ENCODE data around the gene MCC.

Gene MCC

DNA sequence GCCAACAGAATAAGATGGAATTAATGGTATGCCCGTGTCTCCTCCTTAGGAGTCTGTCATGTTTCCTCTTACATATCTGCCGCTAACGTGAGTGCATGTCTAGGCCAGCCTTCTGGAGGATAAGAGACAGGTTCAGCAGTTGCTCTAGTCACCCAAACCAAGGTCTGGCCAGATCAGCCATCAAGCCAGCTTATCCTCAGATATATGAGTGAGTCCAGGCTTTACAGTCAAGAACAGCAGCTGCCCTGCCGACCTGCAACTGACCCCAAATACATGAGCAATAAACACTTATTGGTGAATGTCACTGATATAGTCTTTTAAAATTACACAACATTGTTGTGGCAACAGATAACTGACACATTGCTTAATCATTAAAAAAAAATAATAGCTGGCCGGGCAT lies 177.0 kb downstream of the MCC start:
- no peak overlapping the region for H3K4me3 ChIP-seq (ENCODE audit: low read depth in 1 of 2, low read length in 2 of 2)
- no peak overlapping the region for H3K27ac ChIP-seq (ENCODE audit: low read depth, low read length)
- H3K36me3 ChIP-seq (ENCODE audit: insufficient read depth, low read length): no peaks in the 10 kb centered on the region
- H3K9me3 ChIP-seq (ENCODE audit: low read length): no peaks in the 10 kb centered on the region
- H3K9ac ChIP-seq (ENCODE audit: low read length): no peak overlapping the region
- no peaks in the 10 kb centered on the region for H3K27me3 ChIP-seq (ENCODE audit: control insufficient read depth in 1 of 2, insufficient read depth in 2 of 2, low read length in 2 of 2)
- no peaks in the 10 kb centered on the region for H3K4me1 ChIP-seq (ENCODE audit: insufficient read depth, low read length)

DNA sequence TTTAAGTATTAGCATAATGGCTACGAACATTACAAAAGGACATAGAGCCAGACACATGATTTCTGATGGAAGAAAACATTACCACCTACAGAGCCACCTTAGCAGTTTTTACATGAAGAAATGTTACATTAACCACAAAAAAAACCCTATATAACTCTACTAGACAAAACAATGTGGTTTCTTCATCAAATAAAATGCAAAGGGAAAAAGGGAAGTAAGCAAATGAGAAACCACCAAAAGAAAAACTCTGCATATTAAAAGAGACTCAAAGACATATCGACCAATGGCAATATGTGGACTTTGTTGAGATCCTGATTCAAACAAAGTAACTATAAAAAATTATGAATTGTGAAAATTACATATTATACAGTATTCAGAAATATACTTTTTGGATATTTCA lies 186.1 kb downstream of the MCC start:
- no peaks in the 10 kb centered on the region for H3K36me3 ChIP-seq (ENCODE audit: insufficient read depth, low read length)
- H3K4me3 ChIP-seq (ENCODE audit: low read depth in 1 of 2, low read length in 2 of 2): no peak overlapping the region
- no peaks in the 10 kb centered on the region for H3K4me1 ChIP-seq (ENCODE audit: insufficient read depth, low read length)
- H3K9me3 ChIP-seq (ENCODE audit: low read length): no peaks in the 10 kb centered on the region
- H3K9ac ChIP-seq (ENCODE audit: low read length): no peak overlapping the region
- no peaks in the 10 kb centered on the region for H3K27me3 ChIP-seq (ENCODE audit: control insufficient read depth in 1 of 2, insufficient read depth in 2 of 2, low read length in 2 of 2)
- no peak overlapping the region for H3K27ac ChIP-seq (ENCODE audit: low read depth, low read length)

DNA sequence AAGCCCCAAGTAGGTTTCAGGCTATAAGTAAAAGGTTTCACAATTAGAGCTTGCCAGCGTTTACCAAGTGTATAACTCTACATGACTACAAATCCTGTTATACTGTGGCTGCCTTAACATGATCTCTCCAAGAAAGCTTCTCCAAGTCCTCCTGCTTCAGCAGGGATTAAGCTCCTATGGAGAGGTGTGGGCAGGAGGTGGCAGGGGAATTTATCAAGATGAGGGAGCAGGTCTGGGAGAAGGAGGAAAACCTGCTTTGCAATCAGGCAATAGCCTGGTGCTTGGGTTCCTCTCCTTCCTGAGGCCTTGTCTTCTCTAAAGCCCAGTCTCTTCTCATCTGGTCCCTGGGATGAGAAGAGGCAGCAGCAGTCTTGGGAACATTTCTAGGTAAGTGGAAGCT lies 188.7 kb downstream of the MCC start:
- no peak overlapping the region for H3K9ac ChIP-seq (ENCODE audit: low read length)
- no peaks in the 10 kb centered on the region for H3K9me3 ChIP-seq (ENCODE audit: low read length)
- no peaks in the 10 kb centered on the region for H3K36me3 ChIP-seq (ENCODE audit: insufficient read depth, low read length)
- H3K27ac ChIP-seq (ENCODE audit: low read depth, low read length): no peak overlapping the region
- peaks cover 8% of the 10 kb centered on the region for H3K4me1 ChIP-seq (ENCODE audit: insufficient read depth, low read length)
- no peaks in the 10 kb centered on the region for H3K27me3 ChIP-seq (ENCODE audit: control insufficient read depth in 1 of 2, insufficient read depth in 2 of 2, low read length in 2 of 2)
- no peak overlapping the region for H3K4me3 ChIP-seq (ENCODE audit: low read depth in 1 of 2, low read length in 2 of 2)

DNA sequence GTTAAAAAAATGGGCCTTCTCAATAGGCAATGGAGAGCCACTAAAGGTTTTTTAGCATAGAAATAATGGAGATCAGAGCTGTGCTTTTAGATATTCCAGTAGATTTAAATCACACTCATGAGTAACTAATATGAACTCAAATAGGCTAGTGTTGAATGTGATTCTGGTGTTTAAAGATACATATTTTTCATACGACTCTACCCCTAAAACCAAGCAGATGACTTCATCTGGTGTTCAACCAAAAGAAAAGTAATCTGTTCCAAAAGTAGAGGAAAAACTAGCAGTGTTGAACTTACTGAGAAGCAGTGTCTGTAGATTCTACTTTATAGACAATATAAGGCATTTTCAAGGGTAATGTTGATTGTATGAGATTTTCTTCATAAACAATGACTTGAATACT lies 191.6 kb downstream of the MCC start:
- no peaks in the 10 kb centered on the region for H3K36me3 ChIP-seq (ENCODE audit: insufficient read depth, low read length)
- no peak overlapping the region for H3K27ac ChIP-seq (ENCODE audit: low read depth, low read length)
- H3K9me3 ChIP-seq (ENCODE audit: low read length): no peaks in the 10 kb centered on the region
- no peaks in the 10 kb centered on the region for H3K27me3 ChIP-seq (ENCODE audit: control insufficient read depth in 1 of 2, insufficient read depth in 2 of 2, low read length in 2 of 2)
- no peak overlapping the region for H3K4me3 ChIP-seq (ENCODE audit: low read depth in 1 of 2, low read length in 2 of 2)
- H3K4me1 ChIP-seq (ENCODE audit: insufficient read depth, low read length): peaks cover 8% of the 10 kb centered on the region
- no peak overlapping the region for H3K9ac ChIP-seq (ENCODE audit: low read length)

DNA sequence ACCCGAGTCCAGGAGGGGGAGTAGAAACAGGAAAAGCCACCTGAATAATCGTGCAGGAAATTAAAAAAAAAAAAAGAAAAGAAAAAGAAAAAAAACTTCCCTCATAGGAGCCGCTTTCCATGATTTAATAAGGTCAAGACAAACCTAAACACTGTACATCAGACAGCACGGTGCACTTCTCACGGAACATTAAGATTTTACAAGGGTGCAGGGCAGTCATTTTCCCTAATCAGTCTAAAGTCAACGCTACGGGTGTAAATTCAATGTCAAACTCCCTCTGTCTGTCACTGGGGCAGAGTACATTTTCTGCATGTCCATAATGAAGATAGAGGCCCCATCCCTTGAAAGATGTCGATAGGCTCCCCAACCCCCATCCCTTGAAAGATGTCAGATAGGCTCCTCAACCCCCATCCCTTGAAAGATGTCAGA lies 193.1 kb downstream of the MCC start:
- H3K36me3 ChIP-seq (ENCODE audit: insufficient read depth, low read length): no peaks in the 10 kb centered on the region
- H3K9ac ChIP-seq (ENCODE audit: low read length): peak overlapping the region; percentile 25
- H3K27me3 ChIP-seq (ENCODE audit: control insufficient read depth in 1 of 2, insufficient read depth in 2 of 2, low read length in 2 of 2): no peaks in the 10 kb centered on the region
- H3K4me3 ChIP-seq (ENCODE audit: low read depth in 1 of 2, low read length in 2 of 2): peak overlapping the region; percentile 64 to 82
- H3K4me1 ChIP-seq (ENCODE audit: insufficient read depth, low read length): peaks cover 8% of the 10 kb centered on the region
- H3K9me3 ChIP-seq (ENCODE audit: low read length): no peaks in the 10 kb centered on the region
- no peak overlapping the region for H3K27ac ChIP-seq (ENCODE audit: low read depth, low read length)

DNA sequence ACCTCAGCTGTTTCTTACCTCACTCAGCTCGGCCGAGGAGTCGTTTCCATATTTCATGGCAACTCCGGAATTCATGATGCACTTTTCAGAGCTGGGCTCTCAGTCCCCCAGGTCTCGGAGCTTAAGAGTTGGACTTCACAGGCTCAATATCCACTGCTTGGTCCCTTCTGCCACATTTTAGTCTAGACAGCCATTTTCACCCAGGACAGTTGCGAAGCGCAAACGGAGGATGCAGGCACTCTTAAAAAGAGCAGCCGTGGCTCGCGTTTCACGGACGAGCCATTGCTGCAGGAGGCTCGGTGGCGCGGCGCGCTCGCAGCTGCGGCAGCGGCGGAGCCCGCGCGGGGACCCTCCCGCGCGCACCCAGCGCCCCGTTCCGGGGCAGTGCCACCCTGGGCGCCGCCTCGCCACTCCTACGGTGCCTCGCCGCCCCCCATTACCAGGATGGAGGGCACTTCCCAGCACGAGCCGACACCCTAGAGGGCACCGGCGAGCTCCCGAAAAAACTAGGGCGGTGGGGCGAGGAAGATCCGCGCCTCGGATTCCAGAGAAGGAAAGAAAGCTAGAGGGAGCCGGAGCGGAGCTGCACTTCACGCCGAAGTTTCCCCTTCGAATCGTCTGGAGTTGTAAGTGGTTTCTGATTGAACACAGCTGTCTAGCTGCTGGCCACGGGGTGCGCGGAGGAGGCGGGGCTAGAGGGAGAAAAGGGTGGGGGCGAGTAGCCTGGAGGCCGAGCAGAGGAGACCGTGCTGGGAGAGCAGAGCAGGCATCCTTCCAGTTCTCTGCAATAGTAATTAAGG lies 193.7 kb downstream of the MCC start:
- Histone ChIP-seq H3K4me3 (ENCODE audit: low read depth in 1 of 2, low read length in 2 of 2) (peak overlapping the region; percentile 64 to 82), H3K27ac (ENCODE audit: low read depth, low read length) (peak overlapping the region; percentile 67), H3K9ac (ENCODE audit: low read length) (peak overlapping the region; percentile 75), H3K4me1 (ENCODE audit: insufficient read depth, low read length) (peaks cover 8% of the 10 kb centered on the region), H3K27me3 (ENCODE audit: control insufficient read depth in 1 of 2, insufficient read depth in 2 of 2, low read length in 2 of 2) (no peaks in the 10 kb centered on the region), H3K9me3 (ENCODE audit: low read length) (no peaks in the 10 kb centered on the region), H3K36me3 (ENCODE audit: insufficient read depth, low read length) (no peaks in the 10 kb centered on the region)

DNA sequence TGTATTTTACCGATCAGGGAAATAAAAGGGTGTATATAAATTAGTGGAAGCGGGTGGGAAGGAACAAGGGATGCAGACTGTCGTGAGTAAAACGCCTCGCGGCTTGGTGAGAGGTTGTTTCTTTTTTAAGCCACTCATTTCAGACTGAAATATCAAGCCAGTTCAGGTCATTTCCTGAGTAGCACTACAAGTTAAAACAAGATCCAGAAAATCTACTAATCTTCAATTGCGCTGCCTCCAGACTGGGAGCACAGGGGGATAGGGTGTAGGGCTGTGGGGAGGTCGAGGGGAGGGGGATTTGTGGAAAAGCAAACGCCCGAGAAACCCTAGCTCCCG lies 194.3 kb downstream of the MCC start:
- Histone ChIP-seq H3K9me3 (ENCODE audit: low read length) (no peaks in the 10 kb centered on the region), H3K27ac (ENCODE audit: low read depth, low read length) (peak overlapping the region; percentile 67), H3K27me3 (ENCODE audit: control insufficient read depth in 1 of 2, insufficient read depth in 2 of 2, low read length in 2 of 2) (no peaks in the 10 kb centered on the region)

DNA sequence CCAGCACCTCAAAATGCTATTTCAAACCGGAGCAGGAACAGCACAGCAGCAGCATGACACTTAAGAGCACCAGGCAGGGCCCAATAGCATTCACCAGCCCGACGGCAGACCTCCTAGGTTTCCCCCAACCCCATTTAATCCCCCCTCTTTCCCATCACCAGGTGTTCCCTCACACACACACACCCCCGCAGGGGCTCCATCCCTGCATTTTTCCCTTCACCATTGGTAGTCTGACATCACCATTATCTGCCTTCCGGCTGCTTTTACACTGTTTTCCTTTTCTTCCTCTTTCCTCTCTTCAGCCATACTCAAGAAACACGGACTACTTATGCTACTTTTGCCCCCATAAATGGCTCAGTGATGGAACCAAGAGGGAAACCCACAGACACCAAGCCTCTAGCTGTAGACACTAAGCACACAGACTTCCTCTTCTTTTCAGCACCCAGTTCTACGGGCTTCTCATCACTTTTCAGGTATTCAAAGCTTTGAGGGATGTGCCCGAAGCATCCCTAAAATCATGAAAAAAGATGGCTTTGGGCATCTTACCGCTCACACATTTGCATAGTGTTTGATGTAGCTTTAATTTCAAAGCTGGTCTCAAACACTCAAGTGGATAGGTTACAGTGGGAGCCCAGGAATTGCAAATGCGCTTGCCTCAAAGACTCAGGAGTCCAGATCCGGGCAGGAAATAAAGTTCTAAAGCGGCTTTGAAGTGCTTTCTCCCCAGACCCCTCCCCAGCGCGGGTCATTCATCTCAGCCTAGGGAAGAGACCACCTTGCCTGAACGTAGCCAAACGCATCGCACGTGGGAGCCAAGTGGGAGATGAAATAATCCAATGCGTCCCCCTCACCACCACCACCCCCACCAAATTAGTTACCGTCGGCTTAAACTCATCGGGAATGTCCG lies 194.9 kb downstream of the MCC start:
- H3K36me3 ChIP-seq (ENCODE audit: insufficient read depth, low read length): no peaks in the 10 kb centered on the region
- peak overlapping the region; percentile 75 for H3K9ac ChIP-seq (ENCODE audit: low read length)
- H3K9me3 ChIP-seq (ENCODE audit: low read length): no peaks in the 10 kb centered on the region
- peak overlapping the region; percentile 64 to 82 for H3K4me3 ChIP-seq (ENCODE audit: low read depth in 1 of 2, low read length in 2 of 2)
- peaks cover 8% of the 10 kb centered on the region for H3K4me1 ChIP-seq (ENCODE audit: insufficient read depth, low read length)
- H3K27ac ChIP-seq (ENCODE audit: low read depth, low read length): no peak overlapping the region
- no peaks in the 10 kb centered on the region for H3K27me3 ChIP-seq (ENCODE audit: control insufficient read depth in 1 of 2, insufficient read depth in 2 of 2, low read length in 2 of 2)

More for the DNA sequence above, 194.3 kb downstream of the MCC start:
- peak overlapping the region; percentile 64 to 82 for H3K4me3 ChIP-seq (ENCODE audit: low read depth in 1 of 2, low read length in 2 of 2)
- H3K36me3 ChIP-seq (ENCODE audit: insufficient read depth, low read length): no peaks in the 10 kb centered on the region
- H3K9ac ChIP-seq (ENCODE audit: low read length): peak overlapping the region; percentile 75
- H3K4me1 ChIP-seq (ENCODE audit: insufficient read depth, low read length): peaks cover 8% of the 10 kb centered on the region

DNA sequence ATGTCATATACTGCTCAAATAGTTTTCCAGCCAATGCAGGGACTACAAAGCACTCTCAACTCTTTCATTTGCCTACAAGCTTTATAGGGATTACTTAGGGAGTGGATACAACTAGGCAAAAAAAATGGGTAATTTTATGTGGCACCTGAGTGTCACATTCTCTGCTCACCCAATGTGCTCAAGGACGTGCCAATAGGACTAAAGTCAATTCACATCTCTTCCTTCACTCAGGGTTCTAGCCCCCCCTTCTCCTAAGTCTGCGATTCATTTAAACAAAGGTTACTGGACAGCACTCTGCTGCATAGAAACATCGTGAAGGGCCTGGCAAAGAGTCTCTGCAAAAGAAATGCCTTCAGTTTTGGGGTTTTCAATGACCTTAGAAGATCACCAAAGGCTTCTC lies 195.8 kb downstream of the MCC start:
- Histone ChIP-seq H3K9me3 (ENCODE audit: low read length) (no peaks in the 10 kb centered on the region), H3K27ac (ENCODE audit: low read depth, low read length) (no peak overlapping the region), H3K4me3 (ENCODE audit: low read depth in 1 of 2, low read length in 2 of 2) (peak overlapping the region in 1 of 2 donors; percentile 82), H3K4me1 (ENCODE audit: insufficient read depth, low read length) (peaks cover 8% of the 10 kb centered on the region), H3K27me3 (ENCODE audit: control insufficient read depth in 1 of 2, insufficient read depth in 2 of 2, low read length in 2 of 2) (no peaks in the 10 kb centered on the region), H3K36me3 (ENCODE audit: insufficient read depth, low read length) (no peaks in the 10 kb centered on the region), H3K9ac (ENCODE audit: low read length) (no peak overlapping the region)

DNA sequence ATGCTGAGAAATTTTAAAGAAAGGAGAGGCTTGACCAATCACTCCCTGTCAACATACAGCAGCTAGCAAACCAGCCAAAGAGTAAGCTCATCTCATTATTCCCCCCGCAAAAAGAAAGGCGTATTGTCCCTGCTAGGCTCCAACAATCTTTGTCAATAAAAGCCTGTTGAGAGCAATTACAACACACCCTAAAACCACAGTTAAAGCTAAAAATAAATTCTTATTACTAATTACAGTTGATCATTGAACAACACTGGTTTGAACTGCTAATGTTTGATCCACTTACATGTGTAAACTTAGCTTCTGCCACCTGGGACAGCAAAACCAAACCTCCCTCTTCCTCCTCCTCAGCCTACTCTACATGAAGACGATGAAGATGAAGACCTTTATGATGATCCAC lies 204.7 kb downstream of the MCC start:
- H3K27me3 ChIP-seq (ENCODE audit: control insufficient read depth in 1 of 2, insufficient read depth in 2 of 2, low read length in 2 of 2): no peaks in the 10 kb centered on the region
- no peaks in the 10 kb centered on the region for H3K9me3 ChIP-seq (ENCODE audit: low read length)
- H3K4me1 ChIP-seq (ENCODE audit: insufficient read depth, low read length): no peaks in the 10 kb centered on the region
- H3K27ac ChIP-seq (ENCODE audit: low read depth, low read length): no peak overlapping the region
- no peak overlapping the region for H3K4me3 ChIP-seq (ENCODE audit: low read depth in 1 of 2, low read length in 2 of 2)
- H3K9ac ChIP-seq (ENCODE audit: low read length): no peak overlapping the region
- H3K36me3 ChIP-seq (ENCODE audit: insufficient read depth, low read length): no peaks in the 10 kb centered on the region

DNA sequence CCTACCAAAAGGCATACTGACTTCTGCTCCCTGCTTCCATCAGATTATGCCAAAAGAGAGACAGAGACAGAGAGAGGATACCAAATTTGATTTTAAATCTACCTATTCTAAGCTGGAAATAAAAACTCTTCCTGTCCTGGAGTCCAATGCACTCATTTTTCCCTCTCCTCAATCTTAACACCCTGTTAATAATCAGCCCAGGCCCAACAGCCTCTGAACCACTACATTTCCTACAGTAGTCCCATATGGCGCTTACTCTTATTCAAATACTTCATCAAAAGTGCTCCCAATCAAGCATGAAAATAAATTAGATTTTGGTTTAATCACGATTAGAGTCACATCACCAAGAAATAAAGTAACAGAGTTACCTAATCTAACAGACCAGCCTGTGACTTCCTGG lies 205.8 kb downstream of the MCC start:
- H3K9ac ChIP-seq (ENCODE audit: low read length): no peak overlapping the region
- no peaks in the 10 kb centered on the region for H3K4me1 ChIP-seq (ENCODE audit: insufficient read depth, low read length)
- H3K27me3 ChIP-seq (ENCODE audit: control insufficient read depth in 1 of 2, insufficient read depth in 2 of 2, low read length in 2 of 2): no peaks in the 10 kb centered on the region
- H3K9me3 ChIP-seq (ENCODE audit: low read length): no peaks in the 10 kb centered on the region
- H3K27ac ChIP-seq (ENCODE audit: low read depth, low read length): no peak overlapping the region
- no peaks in the 10 kb centered on the region for H3K36me3 ChIP-seq (ENCODE audit: insufficient read depth, low read length)
- no peak overlapping the region for H3K4me3 ChIP-seq (ENCODE audit: low read depth in 1 of 2, low read length in 2 of 2)

Measured in muscle layer of colon (tissue), 2 donors.